Islet precursor cell (in vitro differentiated cells): ENCODE measurements around the gene LATS1.
"Not testable (repeated sequence)": the region's sequence is repeated elsewhere in the genome, so short reads cannot be mapped to it uniquely, and the experiment has no call there.

ENCODE experiments used
- DNase-seq: peaks from one replicate; pipeline ENCODE4 v3.0.0-alpha.2; 2018

Gene LATS1

DNA sequence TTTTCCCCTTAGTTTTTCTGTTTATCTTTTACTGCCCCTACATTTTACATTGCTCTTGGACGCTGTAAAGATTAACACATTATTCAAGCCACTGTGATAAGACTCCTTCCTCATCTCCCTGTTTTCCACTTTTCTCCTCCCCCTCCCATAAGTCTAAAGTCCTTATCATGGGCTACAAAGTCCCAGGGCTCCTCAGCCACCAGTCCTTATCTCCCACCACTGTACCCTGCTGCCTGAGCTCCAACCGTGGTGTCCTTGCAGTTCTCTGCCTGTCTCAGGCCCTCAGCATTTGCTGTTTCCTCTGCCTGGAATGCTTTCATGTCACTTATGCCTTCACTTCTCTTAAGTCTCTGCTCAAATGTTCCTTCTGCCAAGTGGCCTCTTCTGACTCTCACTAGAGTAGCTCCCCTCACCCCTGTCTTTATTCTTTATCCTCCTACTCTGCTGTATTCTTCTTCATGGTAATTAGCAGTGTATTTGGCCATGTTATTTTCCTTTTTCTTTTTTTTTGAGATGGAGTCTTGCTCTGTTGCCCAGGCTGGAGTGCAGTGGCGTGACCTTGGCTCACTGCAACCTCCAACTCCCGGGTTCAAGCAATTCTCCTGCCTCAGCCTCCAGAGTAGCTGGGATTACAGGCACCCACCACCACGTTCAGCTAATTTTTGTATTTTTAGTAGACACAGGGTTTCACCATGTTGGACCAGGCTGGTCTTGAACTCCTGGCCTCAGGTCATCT lies 10.8 kb upstream of the LATS1 start:
- peak; percentile 61 for DNase-seq

DNA sequence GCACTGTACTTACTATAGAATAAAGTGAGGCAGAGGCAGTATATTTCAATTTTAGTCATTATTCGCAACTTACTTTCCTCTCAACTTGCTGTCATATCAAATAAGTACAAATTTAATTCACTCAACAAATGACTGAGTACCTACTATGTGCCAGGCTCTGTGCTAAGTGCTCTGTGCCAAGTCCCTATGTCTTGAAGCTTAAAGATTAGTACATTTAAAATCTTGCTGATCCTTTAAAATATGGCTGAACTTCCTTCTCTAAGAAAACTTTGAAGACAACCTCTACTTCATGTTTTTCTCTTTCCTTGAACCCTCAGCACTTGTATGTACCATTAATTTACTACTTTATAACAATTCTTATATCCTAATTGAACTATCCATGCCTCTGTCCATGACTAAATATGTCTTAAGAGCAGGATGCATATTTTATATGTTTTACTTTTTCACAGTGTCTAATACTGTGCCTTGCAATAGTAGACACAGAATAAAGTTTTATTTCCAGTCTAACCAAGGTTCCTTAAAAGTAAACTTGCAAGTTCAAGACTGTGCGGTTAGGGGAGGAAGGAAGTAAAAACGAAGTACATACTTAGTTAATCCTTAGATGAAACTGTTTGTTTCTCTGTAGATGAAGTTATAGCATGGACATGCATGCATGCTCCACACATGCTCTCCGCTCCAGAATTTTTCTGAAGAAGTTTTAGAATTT lies 10.0 kb upstream of the LATS1 start:
- DNase-seq = no peak

DNA sequence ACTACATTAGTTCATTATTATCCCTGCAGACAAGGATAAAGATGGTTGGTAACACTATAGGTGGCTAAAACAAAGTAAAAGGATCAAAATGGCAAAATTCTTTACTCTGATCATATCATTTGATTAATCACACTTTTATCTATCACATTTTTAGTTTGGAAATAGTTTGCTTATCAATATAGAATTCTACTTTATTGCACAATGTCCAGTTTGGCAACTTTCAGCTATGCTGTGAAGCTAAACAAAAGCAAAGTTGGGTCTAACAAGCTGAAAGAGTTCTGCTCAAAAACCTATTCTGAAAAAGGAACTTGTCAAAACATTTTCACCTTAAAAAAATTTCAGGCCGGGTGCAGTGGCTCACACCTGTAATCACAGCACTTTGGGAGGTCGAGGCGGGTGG lies 7.9 kb upstream of the LATS1 start:
- no peak for DNase-seq

DNA sequence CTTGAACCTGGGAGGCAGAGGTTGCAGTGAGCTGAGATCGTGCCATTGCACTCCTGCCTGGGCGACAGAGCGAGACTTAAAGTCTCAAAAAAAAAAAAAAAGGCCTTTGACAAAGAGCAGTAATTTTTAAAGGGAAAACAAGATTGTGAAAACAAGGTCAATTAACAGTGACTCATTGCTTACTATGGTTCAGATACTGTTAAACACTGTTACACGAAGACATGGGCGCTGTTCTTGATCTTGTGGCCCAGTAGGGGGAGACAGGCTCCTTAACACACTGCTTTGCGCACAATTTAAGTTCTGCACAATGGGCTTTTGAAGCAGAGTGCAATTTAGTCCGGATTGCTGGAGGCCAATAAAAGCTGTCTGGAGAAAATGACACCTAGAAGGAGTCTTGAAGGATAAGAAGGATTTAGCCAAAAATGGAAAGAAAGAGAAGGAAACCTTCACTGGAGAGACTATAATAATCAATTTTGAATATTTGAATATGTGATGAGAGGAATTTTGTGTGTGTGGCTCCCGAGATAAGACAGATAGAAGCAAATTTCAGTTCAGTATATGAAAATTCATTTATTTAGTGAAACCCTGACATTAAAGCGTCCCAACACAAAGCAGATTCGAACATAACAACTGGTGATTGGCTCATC lies 6.0 kb upstream of the LATS1 start:
- peak; percentile 87 for DNase-seq

DNA sequence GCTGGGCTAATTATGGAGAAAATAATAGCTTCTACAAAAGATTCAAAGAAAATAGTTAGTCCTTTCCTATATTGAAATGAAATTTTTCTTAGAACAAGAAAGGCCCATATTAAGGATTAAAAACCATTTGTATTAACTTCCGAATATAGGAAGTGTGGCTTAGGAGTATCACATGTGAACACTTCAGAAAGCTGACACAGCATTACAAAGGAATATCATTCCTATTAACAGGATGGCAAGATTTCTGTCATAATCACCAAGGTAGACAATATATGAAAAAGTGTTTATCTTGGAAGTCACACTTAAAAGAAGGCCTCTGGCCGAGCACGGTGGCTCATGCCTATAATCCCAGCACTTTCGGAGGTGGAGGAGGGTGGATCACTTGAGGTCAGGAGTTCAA lies 5.4 kb upstream of the LATS1 start:
- no peak for DNase-seq

DNA sequence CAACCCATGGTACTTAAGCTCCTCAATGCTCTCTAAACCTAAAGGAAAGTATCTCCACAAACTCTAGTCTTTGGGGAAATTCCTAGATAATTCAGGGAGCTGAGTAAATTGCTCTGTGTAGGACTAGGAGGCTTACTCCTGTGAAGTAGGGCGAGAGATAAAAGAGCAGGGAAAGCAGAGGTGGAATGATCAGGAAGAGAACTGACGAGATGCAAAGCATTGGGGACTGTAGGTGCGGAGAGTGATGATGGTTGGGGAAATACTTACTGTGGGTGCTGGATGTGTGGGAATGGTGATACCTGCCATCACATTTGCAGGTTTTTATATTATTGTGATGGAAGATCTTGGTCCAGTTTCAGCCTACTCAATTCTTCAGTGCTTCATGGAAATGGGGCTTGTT lies 1.6 kb upstream of the LATS1 start:
- DNase-seq = no peak

DNA sequence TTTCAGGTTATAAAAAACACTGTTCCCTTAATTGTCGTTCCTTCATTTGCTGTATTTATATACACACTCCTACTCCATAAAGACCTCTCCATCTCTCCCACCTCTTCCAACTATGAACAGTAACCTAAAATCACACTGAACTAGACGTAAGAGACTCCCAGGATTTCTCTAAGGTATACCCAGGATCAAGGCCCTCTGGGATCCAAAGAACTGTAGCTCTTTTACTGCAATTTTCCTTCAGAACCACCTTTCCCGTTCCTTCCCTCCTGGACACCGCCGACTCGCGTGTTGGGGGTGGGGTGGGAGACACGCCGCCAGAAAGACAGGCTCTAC lies 680 bp downstream of the LATS1 start:
- DNase-seq = no peak

DNA sequence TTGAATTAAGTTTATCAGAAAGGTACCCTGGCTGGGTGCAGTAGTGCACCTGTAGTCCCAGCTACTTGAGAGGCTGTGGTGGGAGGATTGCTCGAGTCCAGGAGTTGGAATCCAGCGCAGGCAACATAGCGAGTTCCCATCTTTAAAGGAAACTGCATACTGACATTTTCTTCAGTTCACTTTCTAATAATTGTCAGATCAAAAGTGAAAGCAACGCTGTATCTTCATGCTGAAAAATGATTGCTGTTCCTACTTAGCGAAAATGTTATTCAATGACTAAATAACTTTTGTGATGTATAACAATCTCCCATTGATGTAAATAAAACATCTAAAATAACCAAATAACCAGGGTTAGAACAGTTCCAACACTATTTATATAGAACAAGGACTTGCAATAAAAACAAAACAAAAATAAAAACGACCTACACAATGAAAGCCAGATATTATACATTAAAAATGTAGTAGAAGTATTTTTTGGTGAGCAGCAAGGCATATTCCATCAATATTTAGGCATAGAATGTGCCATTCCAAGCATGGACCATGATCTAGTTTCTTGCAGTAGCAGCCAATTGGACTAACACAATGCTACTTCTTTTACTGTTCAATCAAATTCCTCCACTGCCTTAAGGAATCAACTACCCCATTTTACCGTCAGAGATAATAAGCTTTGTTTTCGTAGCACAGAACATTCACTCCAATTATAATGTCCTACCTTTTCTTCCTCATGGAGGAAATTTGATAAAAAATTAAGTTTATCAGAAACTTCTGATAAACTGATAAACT lies 1.5 kb downstream of the LATS1 start:
- no peak for DNase-seq

DNA sequence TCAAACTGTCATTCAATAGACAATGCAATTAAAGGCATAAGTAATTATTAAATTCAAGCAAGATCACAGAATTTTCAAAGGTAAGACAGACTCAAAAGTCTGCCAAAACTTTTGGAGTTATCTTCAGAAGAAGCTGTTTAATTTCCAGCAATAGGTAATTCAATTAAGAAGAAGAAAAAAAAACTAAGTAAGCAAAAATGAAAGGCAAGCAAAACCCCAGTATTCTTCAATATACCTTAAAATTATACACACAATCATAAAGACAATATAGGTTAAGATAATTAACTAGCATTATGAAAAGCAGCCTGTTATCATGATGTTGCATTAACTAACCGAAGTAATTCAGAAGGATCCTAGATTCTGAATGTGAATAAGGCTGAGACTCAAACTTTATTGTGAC lies 3.5 kb downstream of the LATS1 start:
- DNase-seq = no peak

DNA sequence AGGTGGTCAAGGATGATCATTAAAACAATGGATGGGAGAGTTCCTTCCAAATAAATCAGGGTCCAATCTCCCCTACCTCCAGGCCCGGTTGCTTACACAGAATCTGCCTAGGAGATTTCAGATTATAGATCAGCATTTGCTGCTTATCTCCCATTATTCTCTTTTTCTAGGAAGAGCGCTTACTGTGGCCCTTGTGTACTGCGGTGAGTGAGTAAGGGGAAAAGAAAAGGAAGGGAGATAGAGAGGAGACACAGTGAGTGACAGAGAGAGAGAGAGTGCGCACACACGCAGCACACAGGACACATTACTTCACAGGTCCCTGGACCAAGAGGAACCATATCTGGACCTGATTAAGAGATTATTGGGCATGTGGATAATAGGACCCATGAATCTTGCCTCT lies 6.2 kb downstream of the LATS1 start:
- DNase-seq = no peak

DNA sequence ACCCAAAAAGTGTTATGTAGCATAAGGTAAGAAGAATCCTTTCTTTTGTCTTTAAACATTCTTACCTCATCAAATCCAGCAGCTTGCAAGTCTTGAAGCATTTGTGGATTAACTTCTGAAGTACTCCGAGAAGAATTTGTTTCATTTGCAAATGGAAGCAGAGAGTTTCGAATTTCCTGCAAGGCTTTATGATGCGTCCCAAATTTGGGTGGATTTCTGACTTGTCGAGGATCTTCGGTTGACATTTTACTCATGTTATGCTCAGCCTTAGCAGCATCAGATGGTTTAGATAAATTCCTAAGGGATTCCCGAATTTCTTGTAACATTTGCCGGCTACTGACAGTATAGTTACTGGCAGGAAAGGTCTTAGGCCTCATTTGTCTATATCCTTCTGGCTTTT lies 16.2 kb downstream of the LATS1 start:
- DNase-seq = no peak

DNA sequence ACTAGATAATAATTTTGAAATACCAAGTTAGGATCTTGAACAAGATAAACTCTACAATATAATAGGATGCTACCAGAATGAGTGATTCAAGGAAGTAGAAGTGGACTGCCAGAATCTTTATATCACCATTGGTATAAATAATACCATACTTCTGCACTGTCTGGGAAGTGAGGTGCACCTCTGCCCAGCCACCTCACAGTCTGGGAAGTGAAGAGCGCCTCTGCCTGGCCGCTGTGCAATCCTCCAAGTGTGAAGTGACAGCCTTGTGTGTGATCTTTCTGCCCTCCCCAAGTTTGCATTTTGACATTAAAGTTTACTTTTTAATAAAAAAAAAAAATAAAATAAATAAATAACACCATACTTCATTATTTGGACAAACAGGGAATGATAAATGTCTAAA lies 18.8 kb downstream of the LATS1 start:
- no peak for DNase-seq

DNA sequence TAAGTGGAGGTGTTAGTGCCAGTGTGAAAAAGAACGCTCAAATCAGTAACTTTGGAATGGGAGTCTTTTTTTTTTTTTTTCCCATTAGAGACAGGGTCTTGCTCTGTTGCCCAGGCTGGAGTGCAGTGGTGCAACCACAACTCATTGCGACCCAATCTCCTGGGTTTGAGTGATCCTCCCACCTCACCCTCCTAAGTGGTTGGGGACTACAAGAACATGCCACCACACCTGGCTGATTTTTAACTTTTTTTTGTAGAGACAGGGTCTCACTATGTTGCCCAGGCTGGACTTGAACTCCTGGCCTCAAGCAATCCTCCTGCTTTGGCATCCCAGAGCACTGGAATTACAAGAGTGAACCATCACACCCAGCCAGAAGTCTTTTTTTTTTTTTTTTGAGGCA lies 19.7 kb downstream of the LATS1 start:
- DNase-seq = no peak

DNA sequence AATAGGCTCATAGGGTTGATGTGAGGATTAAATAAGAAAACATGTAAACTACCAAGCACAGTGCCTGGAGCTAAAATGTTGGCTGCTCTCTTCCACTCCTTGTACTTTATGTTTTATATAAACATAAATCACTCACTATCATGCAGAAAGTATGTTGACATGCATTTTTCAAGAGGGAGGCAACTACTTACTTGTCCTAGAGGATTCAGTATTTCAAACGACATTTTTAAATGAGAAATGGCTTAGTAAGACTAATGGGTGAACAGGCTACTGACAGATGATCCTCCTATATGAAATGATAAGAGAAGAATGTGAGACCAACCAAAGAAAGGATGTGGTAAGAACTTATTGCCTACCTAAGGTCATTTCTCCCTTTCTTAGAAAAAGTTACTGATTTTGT lies 21.0 kb downstream of the LATS1 start:
- DNase-seq = no peak

DNA sequence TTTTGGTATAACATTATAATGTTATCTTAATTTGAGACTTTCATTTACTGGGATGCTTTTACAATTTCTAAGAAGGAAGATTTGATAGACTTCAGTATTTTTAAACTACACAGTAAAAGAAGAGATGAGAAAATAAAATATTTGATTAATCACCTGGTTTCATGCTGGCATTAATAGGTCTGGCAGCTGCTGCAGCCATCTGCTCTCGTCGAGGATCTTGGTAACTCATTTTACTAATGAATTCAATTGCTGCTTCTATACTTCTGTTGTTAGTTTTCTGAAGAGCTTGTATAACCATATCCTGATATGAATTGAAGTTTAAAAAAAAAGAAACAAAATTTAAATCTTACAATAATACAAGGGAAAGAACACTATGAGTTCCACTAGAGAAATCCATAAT lies 23.0 kb downstream of the LATS1 start:
- no peak for DNase-seq

DNA sequence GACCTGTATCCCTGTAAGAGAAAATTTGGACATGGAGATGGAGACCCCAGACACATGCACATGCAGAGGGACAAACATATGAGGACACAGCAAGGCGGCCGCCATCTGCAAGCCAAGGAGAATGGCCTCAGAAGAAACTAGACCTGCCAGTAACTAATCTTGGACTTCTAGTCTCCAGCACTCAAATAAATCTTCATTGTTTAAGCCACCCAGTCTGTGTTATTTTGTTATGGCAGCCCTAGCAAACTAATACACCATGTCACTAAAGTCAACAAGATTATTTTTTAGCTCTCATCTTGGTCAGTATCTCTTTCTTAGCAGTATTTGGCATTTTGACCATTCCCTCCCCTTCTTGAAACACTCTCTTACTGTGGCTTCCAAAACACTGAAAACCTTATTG lies 26.7 kb downstream of the LATS1 start:
- DNase-seq = no peak

DNA sequence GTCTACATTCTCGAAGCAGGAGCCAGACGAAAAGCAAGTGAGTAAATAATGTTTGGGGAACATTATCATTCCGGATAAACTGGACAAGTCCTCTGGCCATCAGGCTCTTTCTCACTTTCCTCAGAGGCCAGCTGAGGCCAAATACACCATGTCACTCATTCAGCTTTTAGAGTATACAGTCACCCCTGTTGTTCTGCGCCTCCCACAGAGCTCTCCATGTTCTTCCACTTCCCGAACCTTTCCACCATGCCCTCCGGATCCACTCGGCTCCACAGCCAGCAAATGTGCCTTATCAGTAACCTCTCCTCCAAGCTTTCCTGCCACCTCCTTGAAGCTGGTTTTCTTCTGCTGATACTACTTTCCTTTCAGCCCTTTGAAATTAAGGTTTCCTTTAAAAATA lies 31.7 kb downstream of the LATS1 start:
- DNase-seq = no peak

DNA sequence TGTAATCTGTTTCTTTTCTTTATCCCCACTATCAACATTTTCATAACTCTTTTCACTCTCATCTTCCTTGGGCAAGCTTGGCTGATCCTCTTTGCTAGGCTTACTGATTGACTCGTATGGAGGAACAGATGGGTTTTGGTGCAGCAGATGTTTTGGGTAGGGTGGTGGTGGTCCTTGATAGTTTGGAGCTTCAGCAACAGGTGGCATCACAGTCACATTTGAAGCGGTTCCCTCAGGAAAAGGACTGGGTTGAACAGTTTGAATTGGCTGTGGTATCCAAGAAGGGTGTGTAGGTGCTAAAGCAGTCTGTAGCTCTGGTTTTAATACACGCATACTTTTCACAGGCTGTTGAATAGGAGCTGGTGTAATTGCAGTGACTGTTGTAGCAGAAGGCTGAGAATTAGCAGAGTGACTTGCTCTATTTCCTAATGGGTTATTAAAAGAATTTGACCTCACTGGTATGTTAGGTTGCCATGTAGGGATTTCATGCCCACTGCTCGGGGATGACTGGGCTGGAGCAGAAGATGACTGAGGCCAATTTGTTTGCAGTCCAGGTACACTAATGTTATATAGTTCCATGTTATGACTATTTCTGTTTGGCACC lies 34.5 kb downstream of the LATS1 start:
- DNase-seq = no peak

DNA sequence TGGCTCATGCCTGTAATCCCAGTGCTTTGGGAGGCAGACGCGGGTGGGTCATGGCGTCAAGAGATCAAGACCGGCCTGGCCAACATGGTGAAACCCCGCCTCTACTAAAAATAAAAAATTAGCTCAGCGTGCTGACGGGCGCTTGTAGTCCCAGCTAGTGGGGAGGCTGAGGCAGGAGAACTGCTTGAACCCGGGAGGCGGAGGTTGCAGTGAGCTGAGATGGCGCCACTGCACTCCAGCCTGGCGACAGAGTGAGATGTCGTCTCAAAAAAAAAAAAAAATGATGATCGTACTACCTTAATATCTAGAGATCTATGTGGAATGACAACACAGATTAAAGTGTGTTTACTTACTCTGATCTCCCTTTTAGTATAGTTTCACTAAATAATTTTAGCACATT lies 36.1 kb downstream of the LATS1 start:
- not testable (repeated sequence) for DNase-seq

DNA sequence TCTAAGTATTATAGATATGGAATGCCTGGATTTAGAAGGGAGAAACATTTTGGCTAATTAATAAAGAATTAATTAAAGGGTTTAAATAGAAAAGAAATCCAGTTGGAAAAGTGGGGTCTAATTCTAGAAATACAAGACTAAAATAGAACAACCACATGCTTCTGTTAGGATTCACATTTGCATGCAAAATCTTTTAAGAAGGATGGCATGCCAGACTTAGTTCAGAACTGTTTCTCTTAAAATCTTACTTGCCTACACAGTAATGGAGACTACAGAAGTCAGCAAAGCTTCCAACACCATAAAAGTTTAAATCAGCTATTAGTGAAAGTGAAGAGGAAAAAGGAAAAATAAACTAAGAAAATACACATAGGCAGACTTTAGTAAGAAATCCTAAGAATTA lies 36.7 kb downstream of the LATS1 start:
- no peak for DNase-seq

DNA sequence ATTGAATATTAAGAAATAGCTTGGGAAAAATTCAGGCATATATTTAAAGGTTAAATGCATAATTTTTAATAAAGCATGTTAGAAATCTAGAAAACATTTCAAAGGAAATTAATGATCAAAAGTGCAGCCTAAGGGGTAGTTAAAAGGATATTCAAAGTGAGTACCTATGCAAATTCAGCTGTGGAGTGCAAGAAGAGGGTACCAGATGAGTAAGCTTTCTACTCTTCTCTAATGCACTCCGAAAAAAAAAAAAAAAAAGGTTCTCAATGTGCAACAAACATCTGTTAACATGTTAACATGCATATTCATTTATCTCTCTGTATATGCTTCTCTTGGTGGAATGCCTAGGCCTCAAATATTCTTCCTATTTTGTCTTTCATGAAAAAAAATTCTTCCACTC lies 37.4 kb downstream of the LATS1 start:
- no peak for DNase-seq

DNA sequence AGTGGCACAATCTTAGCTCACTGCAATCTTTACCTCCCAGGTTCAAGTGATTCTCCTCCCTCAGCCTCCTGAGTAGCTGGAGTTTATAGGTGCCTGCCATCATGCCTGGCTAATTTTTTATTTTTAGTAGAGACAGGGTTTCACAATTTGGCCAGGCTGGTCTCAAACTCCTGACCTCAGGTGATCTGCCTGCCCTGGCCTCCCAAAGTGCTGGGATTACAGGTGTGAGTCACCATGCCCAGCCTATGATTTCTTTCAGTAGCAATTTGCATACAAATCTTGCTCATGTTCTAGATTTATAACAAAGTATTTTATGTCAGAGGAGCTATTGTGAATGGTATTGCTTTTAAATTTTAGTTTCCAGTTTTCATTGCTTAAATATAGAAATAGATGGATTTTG lies 45.6 kb downstream of the LATS1 start:
- not testable (repeated sequence) for DNase-seq

DNA sequence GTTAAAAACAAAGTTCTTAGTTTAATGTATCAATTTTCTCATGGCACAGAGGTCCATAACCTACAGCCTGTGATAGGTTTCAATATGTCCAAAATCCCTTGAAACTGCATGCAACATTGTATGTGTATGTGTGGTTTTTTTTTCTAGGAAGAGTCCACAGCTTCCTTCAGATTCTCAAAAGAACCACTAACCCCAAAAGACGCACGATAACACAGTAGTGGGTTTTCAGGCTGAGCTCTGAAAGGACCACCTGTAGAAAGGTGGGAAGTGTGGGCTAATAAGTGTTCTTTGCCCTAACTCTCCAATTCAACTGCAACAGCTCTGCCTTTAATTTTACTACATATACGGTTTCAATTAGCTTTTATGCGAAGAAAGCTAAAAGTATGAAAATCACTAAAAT lies 57.9 kb downstream of the LATS1 start:
- no peak for DNase-seq
